D721Med (cell line): ENCODE results near the gene TSPAN3.

Experiments used
- DNase-seq: peaks from one replicate; pipeline ENCODE4 v3.0.0; 2011; ENCODE audit warnings: low spot score; ENCODE audit not compliant: insufficient read length
- FAIRE-seq: peaks from 2 replicates; lab custom pipeline; 2011; peaks lifted over from hg19 to GRCh38; lab: Jason Lieb, UNC
- CTCF ChIP-seq: IDR thresholded peaks from 2 replicates; pipeline ENCODE4 v1.5.1; 2012; ENCODE audit warnings: mild to moderate bottlenecking, control low read depth; ENCODE audit not compliant: insufficient read depth; ENCODE audit errors: missing control alignments

TSPAN3 gene

DNA sequence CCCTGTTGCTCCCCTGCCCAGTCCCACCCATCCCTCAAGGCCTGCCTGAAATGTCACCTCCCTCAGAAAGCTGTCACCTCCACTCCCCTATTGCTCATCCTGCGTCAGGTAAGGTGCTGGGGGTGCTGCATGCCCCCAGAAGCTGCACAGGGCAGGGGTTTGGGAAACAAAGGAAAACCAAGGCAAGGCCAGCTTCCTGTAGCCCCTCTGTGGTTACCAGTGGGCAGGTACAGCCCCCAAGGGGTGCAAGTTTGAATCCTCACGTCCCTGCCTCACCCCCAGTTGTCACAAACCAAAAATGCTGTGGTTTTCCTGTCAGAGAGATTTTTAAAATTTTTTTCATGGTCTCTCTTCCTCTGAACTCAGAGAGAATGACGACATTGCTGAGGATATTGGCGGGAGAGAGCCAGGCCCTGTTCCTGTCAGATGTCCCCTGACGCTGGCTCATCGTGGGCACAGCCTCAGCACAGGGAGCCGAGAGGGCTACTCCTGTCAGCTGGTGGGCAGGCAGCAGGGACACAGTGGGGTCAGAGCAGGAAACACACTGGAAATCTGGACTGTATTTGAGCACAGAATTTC is 49.0 kb downstream of the TSPAN3 start:
- TF ChIP-seq CTCF, result no peak
- FAIRE-seq, result no peak
- DNase-seq, result no peak

GRCh38 chr15:77021088-77021481 is 49.8 kb downstream of the TSPAN3 start:
- no peak for FAIRE-seq
- no peak for TF ChIP-seq CTCF
- DNase-seq, result no peak

DNA sequence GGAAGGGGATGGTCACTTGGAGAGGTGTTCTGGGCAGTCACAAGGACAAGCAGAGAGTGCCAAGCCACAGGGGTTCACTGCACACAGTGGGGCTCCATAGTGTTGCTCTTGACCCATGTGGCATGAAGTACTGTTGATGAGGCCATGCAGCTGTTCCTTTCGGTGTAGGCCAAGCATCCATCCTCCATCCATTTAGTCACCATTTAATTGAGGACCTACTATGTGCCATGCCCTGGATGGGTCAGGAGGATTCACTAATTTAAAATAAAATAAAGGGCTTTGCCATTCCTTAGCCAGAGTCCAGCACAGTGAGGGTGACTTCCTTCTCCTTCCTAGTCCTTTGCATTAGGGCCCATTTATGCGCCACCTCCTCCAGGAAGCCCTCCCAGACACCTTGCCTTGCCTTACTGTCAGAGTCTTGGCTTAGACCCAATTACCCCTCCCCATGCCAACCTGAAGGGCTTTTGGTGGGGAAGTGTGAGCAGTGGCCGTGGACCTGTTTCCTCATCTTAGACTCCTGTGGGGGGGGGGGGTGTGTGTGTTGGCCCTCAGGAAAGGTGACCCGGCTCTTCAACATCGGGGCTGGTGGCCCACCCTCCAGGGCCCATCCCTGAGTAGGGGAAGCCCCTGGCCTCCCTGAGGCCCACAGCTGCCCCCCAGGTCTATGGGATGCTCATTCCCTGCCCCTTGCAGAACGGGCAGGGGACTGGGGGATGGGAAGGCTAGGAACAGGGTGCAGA is 50.4 kb downstream of the TSPAN3 start:
- DNase-seq, result no peak
- no peak for TF ChIP-seq CTCF
- FAIRE-seq, result no peak

DNA sequence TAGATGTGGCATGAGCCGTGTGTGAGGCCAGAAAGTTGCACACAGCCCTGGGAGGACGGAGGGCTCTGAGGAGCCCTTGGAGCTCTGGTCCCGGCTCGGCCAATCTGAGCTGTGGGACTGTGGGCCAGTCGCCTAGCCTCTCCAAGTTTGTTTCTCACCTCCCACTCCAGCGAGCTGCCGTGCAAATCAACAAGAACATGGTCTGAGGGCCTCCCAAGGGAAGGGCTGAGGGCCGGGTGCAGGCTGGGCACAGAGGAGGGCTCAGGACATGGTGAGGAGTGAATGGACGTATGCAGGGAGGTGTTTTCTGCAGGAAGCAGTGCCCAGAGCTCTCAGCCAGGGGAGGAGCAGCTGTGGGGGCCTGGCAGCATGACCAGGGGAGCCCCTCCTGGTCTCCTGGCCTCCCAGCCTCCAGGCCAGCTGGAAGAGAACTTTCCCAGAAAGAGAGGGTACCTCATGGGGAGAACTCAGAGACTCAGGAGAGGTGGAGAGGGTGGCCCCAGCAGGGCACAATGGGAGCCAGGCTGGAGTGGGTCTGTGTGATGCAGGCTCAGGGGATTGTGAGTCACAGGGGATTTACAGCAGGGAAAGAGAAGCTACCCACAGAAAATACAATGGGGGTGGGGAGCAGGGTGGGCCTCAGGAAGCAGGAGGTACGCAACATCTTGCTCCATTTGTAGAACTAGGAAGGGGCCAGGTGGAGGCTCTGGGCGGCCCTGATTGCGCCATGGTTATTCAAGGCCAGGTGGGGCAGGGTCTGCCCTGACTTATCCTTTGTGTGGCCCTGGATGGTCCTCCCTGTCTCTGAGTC is 51.2 kb downstream of the TSPAN3 start:
- TF ChIP-seq CTCF, result no peak
- FAIRE-seq (no peak), DNase-seq (no peak)

DNA sequence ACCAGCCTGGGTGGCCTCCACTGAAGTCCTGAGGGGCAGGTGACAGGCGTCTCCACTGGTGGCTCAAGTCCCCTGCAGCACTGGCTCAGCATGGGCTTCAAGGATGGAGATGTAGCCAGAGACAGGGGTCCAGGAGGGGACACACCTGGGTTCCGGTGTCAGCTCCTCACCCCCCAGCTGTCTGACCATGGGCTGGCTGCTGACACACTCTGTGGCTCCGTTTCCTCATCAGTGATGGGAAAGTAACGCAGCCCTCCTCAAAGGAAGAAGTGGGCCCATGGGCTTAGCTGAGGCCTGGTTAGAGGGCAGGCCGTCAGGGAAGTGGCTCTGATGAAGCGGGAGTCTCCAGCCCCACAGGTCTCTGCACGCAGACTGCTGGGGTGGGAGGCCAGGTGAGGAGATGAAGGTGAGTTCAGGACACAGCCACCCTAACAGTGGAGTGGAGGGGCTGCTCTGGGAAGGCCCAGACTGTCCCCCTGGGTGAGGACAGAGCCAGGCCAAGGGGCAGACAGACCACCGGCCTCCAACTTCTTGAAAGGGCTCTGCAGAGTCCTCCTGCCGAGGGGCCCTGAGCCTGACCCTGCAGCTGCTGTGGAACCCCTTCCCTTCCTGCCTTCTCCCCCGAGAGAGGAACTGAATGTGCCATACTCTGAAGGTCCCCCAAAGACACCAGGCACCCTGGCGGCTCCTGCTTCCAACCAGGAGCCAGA is 52.0 kb downstream of the TSPAN3 start:
- no peak for TF ChIP-seq CTCF
- no peak for FAIRE-seq
- DNase-seq, result no peak

GRCh38 chr15:77017761-77018720 is 52.9 kb downstream of the TSPAN3 start:
- DNase-seq, result no peak

More at GRCh38 chr15:77017761-77018720, 52.9 kb downstream of the TSPAN3 start:
- no peak for TF ChIP-seq CTCF
- FAIRE-seq, result no peak
